Activated CD4-positive, alpha-beta T cell treated with anti-CD3 and anti-CD28 coated beads for 48 hours (primary cell): ENCODE data around the gene TAS2R40.
"Not testable (repeated sequence)": the region's sequence is repeated elsewhere in the genome, so short reads cannot be mapped to it uniquely, and the experiment has no call there.

Experiments
- DNase-seq: peaks from one replicate; pipeline ENCODE4 v3.0.0-alpha.2; 2020

TAS2R40 gene

DNA sequence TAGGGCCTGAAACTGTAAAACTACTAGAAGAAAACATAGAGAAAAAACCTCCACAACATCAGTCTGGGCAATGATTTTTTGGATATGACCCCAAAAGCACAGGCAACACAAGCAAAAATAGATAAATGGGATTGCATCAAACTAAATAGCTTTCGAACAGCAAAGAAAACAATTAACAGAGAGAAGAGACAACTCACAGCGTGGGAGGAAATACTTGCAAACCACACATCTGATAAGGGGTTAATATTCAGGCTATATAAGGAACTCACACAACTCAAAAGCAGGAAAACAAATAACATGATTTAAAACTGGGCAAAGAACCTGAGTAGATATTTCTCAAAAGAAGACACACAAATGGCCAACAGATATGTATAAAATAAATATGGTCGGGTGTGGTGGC is 33.7 kb downstream of the TAS2R40 start:
- DNase-seq = no peak

DNA sequence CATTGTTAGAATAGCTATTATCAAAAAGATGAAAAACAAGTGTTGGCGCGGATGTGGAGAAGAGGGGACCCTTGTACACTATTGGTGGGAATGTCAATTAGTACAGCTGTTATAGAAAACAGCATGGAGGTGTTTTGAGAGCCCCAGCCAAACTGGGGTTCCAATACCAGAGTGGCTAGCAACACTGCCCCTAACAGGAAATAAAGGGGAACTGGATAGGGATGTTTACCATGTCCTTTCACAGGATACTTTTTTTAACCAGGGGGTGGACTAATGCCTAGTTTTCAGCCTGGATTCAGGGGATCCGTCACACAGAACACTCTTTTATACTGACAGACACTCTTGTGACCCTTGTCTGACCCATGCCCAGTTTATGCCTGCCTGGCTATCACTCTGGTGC is 34.5 kb downstream of the TAS2R40 start:
- no peak for DNase-seq

DNA sequence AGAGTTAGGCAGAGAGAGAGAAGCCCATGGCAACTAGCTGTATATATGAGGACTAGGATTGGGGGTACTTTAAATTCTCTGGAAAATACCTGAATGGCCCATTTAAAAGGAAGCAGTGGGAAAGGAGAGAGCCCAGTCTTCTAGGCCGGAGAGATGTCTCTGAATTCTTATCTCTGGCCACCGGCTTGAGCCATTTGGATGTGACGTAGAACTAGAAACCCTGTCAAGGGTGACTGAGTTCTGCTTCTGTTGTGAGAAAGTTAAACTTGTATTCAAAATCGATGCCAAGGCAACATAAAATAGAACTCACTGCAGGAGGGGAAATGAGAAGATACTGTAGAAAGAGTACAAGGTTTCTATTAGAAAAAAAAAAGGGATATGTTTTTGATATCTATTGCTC is 35.1 kb downstream of the TAS2R40 start:
- DNase-seq = no peak

DNA sequence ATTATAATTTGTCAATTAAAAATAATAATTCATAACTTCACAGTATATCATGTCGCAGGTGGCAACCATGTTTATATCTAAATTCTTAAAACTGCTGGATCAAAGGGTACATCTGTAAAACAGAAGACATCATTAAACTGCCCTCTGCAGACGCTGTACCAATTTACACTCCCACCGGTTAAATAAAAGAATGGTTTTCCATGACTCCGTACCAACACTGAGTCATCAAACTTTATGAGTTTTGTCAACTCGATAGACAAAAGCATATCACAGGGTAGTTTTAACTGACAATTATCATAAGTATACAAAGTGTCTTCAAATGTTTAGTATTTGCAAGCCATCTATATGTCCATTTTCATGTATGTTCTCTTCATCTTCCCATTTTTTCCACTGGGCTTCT is 35.7 kb downstream of the TAS2R40 start:
- DNase-seq = no peak

DNA sequence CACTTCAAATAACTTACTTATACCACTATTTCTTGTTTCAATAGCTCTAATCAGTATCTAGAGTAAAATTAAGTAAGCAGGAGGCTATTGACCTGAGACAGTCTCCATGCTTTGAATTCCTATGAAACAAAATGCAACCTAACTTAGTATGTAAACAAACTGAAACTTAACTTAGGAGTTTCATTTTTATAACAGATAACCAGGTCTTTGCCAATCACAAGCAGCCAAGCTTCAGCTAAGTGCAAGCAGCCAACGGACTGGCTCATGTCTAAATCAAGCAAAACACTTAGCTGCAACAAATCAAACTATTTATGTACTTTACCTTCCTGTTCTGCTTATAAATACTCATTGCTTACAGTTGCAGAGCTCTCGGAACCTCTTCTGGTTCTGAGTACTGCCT is 37.0 kb downstream of the TAS2R40 start:
- DNase-seq = no peak

DNA sequence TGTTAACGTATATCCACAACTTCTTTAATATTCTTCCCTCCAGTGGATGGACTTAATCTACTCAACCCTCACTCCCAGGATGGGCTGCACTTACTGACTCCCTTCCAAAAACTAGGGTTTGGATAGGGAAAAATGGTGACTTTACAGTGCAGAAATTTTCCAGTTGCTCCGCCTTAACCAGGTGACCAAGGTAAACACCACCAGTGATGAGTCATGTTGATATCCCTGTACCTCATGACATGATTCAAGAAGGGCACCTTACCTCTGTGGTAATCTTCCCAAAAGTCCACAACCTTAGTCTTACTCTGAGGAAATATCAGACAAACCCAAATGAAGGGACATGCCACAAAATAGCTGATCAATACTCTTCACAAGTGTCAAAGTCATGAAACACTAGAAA is 37.9 kb downstream of the TAS2R40 start:
- no peak for DNase-seq

DNA sequence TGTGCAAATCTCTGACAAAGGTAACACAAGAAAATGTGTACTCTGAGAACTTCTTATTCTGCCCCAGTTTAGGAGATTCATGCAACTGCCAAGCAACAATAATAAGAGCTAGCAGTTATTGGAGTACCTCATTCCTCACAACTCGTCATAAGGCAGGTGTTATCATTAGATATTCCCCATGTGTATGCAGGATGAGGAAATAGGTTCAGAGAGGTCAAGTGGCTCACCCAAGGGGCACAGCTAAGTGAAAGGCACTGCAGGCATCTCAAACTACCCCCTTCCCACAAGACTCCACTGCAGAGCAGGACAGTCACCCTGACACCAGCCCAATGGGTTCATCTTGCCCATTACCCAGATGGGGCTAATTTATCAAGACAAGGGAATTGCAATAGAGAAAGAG is 40.1 kb downstream of the TAS2R40 start:
- DNase-seq = no peak

DNA sequence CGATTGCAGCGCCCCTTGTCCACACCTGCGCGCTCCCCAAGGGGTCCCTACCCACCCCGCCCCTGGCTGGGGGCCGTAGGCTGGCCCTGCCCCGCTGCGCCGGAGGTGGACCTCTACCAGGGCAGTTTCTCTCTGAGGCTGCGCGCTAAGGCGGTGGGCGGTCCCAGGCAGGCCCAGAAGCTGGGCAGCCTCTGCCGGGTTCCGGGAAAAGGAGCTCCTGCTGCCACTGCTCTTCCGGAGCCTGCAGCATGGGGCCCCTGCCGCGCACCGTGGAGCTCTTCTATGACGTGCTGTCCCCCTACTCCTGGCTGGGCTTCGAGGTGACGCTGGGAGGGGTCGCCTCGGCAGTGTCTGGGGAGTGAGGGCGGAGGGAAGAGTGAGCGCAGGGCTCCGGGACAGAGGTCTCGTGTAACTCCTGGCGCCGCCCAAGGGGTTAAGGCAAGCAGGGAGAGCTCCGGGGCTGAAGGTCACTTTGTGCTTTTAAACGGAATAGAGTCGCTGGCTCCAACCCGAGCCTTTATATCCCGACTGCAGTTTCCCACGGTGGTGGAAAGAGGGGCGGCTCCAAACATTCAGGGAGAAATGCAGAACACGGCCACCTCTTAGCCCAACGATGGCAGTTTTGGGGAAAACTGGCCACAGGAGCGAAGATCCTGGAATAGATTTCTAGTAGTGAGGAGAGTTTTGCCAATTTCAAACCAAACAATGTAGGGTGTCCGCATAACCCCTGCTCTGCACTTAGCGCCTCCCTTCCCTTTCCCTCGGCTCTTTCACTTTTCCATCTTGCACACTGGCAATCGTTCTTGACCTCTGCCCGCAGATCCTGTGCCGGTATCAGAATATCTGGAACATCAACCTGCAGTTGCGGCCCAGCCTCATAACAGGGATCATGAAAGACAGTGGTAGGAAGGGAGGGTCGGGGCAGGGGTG is 41.7 kb downstream of the TAS2R40 start, which contains the start of gene GSTK1:
GSTK1 (plus strand) TSS at position 176 of the 930 bp plus-strand sequence; CDS start at position 249, 73 bp downstream.
- DNase-seq = peak; percentile 88

DNA sequence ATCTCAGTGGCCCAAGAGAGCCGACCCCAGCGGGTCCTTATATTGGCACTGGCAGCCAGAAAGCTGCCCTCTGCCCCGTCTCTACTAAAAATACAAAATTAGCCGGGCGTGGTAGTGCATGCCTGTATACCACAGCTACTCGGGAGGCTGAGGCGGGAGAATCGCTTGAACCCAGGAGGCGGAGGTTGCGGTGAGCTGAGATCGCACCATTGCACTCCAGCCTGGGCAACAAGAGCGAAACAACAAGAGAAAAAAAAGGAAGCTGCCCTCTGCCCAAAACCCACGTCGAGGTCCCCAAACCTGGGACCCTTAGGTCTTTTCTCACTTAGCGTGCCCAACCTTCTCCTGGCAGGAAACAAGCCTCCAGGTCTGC is 42.3 kb downstream of the TAS2R40 start:
- DNase-seq = not testable (repeated sequence)

DNA sequence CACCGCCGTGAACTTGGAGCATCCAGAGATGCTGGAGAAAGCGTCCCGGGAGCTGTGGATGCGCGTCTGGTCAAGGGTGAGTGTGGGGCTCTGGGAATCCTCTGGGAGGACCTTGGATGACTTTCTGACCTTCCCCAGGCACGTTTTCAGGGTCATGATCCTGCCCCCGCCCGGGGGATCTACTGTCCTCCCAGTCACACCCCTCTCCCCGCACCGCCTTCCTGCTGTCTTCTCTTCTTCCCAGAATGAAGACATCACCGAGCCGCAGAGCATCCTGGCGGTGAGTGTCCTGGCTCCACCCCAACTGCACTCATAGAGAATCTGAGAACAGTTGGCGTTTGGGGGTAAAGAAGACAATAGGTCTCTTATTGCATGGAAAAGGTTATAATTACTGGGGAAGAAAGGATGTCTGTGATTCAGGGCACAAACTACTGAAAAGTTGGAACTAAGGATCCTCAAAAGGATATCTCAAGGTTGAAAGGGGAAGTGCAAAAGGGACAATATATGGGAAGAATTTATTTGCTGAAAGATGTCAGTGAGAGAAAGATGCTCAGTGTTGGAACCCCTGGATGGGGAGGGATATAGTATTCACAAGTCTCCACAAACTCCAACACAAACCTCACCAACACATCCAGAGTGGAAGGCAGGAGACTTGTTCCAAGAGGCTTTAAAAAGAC is 43.3 kb downstream of the TAS2R40 start:
- DNase-seq = no peak

DNA sequence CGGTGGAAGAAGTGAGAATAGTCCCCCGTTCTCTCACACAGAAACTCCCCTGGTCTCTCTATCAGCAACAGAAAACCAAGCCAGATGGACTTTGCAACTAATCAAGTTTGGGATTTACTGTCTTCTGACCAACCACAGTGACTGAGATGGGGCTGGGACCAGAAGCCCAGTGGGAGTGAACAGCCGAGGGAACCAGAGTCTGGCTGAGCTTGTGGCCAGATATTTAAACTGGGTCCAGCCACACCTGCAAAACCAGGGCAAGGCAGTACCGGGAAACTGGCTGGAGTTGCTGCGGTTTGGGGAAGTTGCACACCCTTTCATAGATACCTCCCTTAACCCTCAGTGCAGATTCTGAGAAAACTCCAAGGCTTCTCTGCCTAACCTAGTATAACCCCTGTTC is 47.4 kb downstream of the TAS2R40 start:
- no peak for DNase-seq

DNA sequence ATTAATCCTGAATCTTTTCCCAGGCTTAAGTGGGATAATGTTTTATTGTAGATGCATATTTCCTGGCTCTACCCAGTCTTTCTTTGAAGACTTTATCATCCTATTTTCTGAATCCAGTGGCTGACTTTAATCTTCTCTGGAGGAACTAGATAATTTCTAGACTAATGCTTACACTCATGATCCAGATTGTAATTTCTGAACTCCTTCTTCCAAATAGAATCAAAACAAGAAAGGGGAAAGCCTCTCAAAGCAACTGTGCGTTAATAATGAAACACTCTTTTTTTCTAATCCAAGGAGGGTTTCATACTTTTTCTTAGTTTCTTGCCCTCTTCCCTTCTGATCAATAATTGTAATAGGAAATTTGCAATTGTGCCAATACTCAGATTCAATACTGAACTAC is 49.4 kb downstream of the TAS2R40 start:
- no peak for DNase-seq
